MM.1S (cell line): ENCODE measurements around the gene TMPRSS6.

Experiments
- DNase-seq: peaks from one replicate; pipeline ENCODE4 v3.0.0-alpha.2; 2015
- H2AFZ ChIP-seq: fragments of 300-600 bp; sonication (generic); 2 replicates; pipeline ENCODE4 v1.6.0; 2016; ENCODE audit warnings: antibody characterized with exemption, low read length
- H3F3A ChIP-seq: fragments of 300-600 bp; sonication (generic); 2 replicates; pipeline ENCODE4 v1.6.1; 2016; ENCODE audit warnings: mild to moderate bottlenecking, antibody characterized with exemption, low read length, moderate library complexity, mixed read lengths; ENCODE audit not compliant: insufficient read depth
- H3K27ac ChIP-seq: fragments of 300-600 bp; sonication (generic); 2 replicates; pipeline ENCODE4 v1.5.1; 2016; ENCODE audit warnings: mild to moderate bottlenecking, low read length
- H3K27me3 ChIP-seq: fragments of 300-600 bp; sonication (generic); replicated peaks from 2 replicates; pipeline ENCODE4 v1.6.0; 2016; ENCODE audit warnings: low read length; ENCODE audit not compliant: insufficient read depth
- H3K36me3 ChIP-seq: fragments of 300-600 bp; sonication (generic); replicated peaks from 2 replicates; pipeline ENCODE4 v1.6.1; 2016; ENCODE audit warnings: mild to moderate bottlenecking, low read length, mixed read lengths; ENCODE audit not compliant: insufficient read depth
- H3K4me1 ChIP-seq: fragments of 300-600 bp; sonication (generic); 2 replicates; pipeline ENCODE4 v1.6.1; 2016; ENCODE audit warnings: low read length, mixed read lengths
- H3K4me2 ChIP-seq: fragments of 300-600 bp; sonication (generic); 2 replicates; pipeline ENCODE4 v1.6.0; 2016; ENCODE audit warnings: low read depth, low read length
- H3K4me3 ChIP-seq: fragments of 300-600 bp; sonication (generic); 2 replicates; pipeline ENCODE4 v1.5.1; 2016; ENCODE audit warnings: low read length, mixed read lengths
- H3K79me2 ChIP-seq: fragments of 300-600 bp; sonication (generic); 2 replicates; pipeline ENCODE4 v1.6.1; 2016; ENCODE audit warnings: mixed run types, low read length, mixed read lengths
- H3K9ac ChIP-seq: fragments of 300-600 bp; sonication (generic); 2 replicates; pipeline ENCODE4 v1.6.1; 2016; ENCODE audit warnings: low read length, mixed read lengths
- H3K9me2 ChIP-seq: fragments of 300-600 bp; sonication (generic); replicated peaks from 2 replicates; pipeline ENCODE4 v1.6.1; 2016; ENCODE audit warnings: mild to moderate bottlenecking, low read length, mixed read lengths; ENCODE audit not compliant: insufficient read depth
- H3K9me3 ChIP-seq: fragments of 300-600 bp; sonication (generic); replicated peaks from 2 replicates; pipeline ENCODE4 v1.6.1; 2016; ENCODE audit warnings: mild to moderate bottlenecking, low read length, mixed read lengths; ENCODE audit not compliant: insufficient read depth
- H4K20me1 ChIP-seq: fragments of 300-600 bp; sonication (generic); 2 replicates; pipeline ENCODE4 v1.6.1; 2016; ENCODE audit warnings: mild to moderate bottlenecking, low read length, moderate library complexity, mixed read lengths; ENCODE audit not compliant: insufficient read depth
- CTCF ChIP-seq: fragments of 300-600 bp; sonication (generic); IDR thresholded peaks from 2 replicates; pipeline ENCODE4 v1.5.1; 2016; ENCODE audit warnings: antibody characterized with exemption, low read length, mixed read lengths
- EZH2 ChIP-seq: fragments of 300-600 bp; sonication (generic); optimal IDR thresholded peaks from 2 replicates; pipeline ENCODE3; 2017; ENCODE audit warnings: low read depth, mild to moderate bottlenecking, antibody characterized with exemption, low read length, mixed read lengths
- EZH2phosphoT487 ChIP-seq: fragments of 300-600 bp; sonication (generic); IDR thresholded peaks from 2 replicates; pipeline ENCODE4 v1.6.1; 2018; ENCODE audit warnings: antibody characterized with exemption, low read length

TMPRSS6 gene

GRCh38 chr22:37046589-37046988, 62.9 kb downstream of the TMPRSS6 start:
- Histone ChIP-seq H3K9ac (no peak overlapping the region), H3K9me2 (no peaks in the 10 kb centered on the region), H4K20me1 (no peaks in the 10 kb centered on the region), H3F3A (no peaks in the 10 kb centered on the region), H2AFZ (no peak overlapping the region), H3K4me2 (no peak overlapping the region), H3K79me2 (no peaks in the 10 kb centered on the region), H3K4me3 (no peak overlapping the region), H3K27ac (no peak overlapping the region), H3K27me3 (peaks cover 15% of the 10 kb centered on the region), H3K9me3 (no peaks in the 10 kb centered on the region), H3K4me1 (0 out of 2 replicates have a peak, but pooled peaks cover 6% of the 10 kb centered on the region), H3K36me3 (no peaks in the 10 kb centered on the region)
- TF ChIP-seq EZH2 (no peak), CTCF (no peak), EZH2phosphoT487 (no peak)
- no peak for DNase-seq

GRCh38 chr22:37045958-37046357, 63.6 kb downstream of the TMPRSS6 start:
- Histone ChIP-seq H3K4me1 (0 out of 2 replicates have a peak, but pooled peaks cover 6% of the 10 kb centered on the region), H2AFZ (no peak overlapping the region)
- DNase-seq, result peak; percentile 11

GRCh38 chr22:37044634-37045625, 64.6 kb downstream of the TMPRSS6 start:
- Histone ChIP-seq H3K9me2 (no peaks in the 10 kb centered on the region), H3K27me3 (peaks cover 10% of the 10 kb centered on the region; the same call in 1 of the 2 replicates), H3F3A (no peaks in the 10 kb centered on the region), H3K9me3 (no peaks in the 10 kb centered on the region), H3K4me1 (0 out of 2 replicates have a peak, but pooled peaks cover 6% of the 10 kb centered on the region), H3K4me2 (no peak overlapping the region), H3K4me3 (no peak overlapping the region), H3K27ac (no peak overlapping the region), H3K9ac (no peak overlapping the region), H3K79me2 (no peaks in the 10 kb centered on the region), H2AFZ (no peak overlapping the region), H3K36me3 (no peaks in the 10 kb centered on the region), H4K20me1 (no peaks in the 10 kb centered on the region)
- TF ChIP-seq EZH2phosphoT487 (no peak), EZH2 (no peak), CTCF (no peak)
- no peak for DNase-seq

More at GRCh38 chr22:37045958-37046357, 63.6 kb downstream of the TMPRSS6 start:
- Histone ChIP-seq H3K9me3 (no peaks in the 10 kb centered on the region), H3K27me3 (peaks cover 15% of the 10 kb centered on the region), H3K79me2 (no peaks in the 10 kb centered on the region), H3F3A (no peaks in the 10 kb centered on the region), H3K4me3 (no peak overlapping the region), H3K27ac (no peak overlapping the region), H3K9me2 (no peaks in the 10 kb centered on the region), H3K36me3 (no peaks in the 10 kb centered on the region), H3K4me2 (no peak overlapping the region), H3K9ac (no peak overlapping the region), H4K20me1 (no peaks in the 10 kb centered on the region)
- no peak for TF ChIP-seq EZH2phosphoT487
- peak; percentile 49 for TF ChIP-seq CTCF
